ENCODE measurements around the gene C1orf159.

Gene C1orf159

DNA sequence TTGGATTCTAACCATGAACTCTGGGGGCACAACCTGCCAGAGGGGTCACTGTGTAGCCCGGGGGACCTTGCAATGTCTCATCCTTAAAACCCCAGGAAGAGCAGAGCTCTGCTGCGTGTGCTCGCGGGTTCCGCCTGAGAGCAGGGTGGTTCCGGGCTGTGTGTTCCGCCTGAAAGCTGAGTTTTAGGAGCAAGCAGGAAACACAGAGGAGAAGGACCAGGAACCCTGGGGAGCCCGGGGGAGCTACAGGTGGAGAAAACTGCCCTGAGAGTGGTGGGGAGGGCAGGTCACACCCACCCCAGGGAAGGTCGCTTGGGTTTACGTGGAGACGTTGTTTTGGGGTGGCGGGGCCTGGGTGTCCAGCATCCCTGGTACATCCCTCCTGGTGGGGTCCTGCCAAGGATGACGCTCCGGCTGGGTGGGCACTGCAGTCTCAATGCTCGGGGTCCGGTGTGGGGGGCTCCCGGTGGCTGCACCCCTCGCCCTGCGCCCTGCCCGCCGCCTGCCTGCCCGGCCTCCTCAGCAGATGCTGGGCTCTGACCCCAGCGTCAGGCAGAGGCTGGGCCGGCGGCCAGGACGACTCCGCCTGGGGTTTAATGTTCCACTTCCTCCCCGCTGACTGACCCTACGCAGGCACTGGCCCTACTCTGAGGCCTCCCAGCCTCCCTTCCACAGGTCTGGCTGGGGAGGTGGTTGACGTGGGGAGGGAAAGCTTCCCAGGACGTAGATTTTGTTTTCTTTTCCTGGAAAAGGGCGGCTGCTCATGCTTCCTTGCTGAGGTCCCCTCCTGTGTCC is 17.3 kb upstream of the C1orf159 start:
- in situ Hi-C loops (cut with HindIII; ENCODE audit: low sequenced_read_pairs) = no loop called here

DNA sequence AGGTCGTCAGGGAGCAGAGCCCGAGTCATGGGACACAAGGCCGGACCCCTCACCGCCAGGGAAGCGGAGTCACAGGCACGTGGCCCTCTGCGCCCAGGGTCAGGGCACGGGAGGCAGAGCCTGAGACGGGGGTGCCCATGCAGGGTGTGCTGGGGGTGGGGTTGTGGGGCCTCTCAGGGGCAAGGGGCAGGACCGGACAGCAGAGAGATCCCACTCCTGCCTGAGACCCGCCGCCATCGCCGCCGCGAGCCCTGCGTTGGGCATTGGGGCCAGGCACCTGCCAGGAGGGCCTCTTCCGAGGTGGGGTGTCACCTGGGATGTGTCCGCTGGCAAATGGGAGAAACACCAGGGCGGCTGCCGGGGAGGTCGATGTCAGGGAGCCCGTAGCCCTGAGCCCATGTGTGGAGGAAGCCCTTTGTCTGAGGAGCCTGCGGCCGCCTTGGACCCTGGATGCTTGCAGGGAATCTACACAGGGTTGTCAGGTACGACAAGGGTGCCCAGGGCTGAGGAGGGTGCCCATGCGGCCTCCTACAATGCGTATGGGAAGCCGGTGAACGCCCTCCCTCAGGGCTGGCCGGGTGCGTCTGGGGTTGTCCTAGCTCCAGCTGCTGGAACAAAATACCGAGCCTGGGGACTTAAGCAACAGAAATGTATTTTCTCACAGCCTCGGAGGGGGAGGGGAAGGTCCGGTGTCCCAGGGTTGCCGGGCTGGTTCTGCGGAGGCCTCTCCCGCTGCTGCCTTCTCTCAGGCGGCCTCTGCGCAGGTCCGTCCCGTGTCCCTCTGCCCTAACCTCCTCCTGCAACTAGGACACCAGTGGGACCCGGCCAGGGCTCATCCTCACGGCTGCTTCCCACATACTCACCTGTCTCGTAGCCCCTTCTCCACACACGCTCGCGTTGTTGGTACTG is 16.4 kb upstream of the C1orf159 start:
- in situ Hi-C loops (cut with HindIII; ENCODE audit: low sequenced_read_pairs) = no loop called here

GRCh38 chr1:1130206-1131120 is 14.6 kb upstream of the C1orf159 start:
- in situ Hi-C loops (cut with HindIII; ENCODE audit: low sequenced_read_pairs) = no loop called here

DNA sequence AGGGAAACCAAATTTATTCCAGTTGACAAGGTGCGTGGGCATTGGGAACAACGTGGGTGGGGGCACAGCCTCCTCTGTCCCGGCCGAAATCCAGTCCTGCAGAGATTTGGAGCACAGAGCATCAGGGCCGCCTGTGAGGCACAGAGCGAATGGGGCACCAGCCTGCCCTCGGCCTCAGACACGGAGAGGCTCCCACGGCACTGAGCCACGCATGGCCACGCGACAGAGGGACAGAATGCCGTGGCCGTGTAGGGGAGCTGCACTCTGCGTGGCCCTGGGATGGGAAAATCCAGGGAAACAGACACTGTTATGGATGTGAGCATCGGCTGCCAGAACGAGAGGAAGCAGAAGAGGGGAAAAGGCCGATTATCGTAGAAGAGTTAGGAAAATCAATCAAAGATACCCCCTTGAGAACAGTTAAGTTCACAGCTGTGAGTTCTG is 13.5 kb upstream of the C1orf159 start:
- in situ Hi-C loops (cut with HindIII; ENCODE audit: low sequenced_read_pairs) = loop anchor here (5.0 kb wide), 2 partner anchors 43 to 93 kb away; partner anchors contain the start of gene TTLL10

- in situ Hi-C loops (cut with HindIII; ENCODE audit: low sequenced_read_pairs) = loop anchor here (5.0 kb wide), 2 partner anchors 44 to 94 kb away; partner anchors contain the start of gene TTLL10
These were observed 12.7 kb upstream of the C1orf159 start for GRCh38 chr1:1128454-1129139.

DNA sequence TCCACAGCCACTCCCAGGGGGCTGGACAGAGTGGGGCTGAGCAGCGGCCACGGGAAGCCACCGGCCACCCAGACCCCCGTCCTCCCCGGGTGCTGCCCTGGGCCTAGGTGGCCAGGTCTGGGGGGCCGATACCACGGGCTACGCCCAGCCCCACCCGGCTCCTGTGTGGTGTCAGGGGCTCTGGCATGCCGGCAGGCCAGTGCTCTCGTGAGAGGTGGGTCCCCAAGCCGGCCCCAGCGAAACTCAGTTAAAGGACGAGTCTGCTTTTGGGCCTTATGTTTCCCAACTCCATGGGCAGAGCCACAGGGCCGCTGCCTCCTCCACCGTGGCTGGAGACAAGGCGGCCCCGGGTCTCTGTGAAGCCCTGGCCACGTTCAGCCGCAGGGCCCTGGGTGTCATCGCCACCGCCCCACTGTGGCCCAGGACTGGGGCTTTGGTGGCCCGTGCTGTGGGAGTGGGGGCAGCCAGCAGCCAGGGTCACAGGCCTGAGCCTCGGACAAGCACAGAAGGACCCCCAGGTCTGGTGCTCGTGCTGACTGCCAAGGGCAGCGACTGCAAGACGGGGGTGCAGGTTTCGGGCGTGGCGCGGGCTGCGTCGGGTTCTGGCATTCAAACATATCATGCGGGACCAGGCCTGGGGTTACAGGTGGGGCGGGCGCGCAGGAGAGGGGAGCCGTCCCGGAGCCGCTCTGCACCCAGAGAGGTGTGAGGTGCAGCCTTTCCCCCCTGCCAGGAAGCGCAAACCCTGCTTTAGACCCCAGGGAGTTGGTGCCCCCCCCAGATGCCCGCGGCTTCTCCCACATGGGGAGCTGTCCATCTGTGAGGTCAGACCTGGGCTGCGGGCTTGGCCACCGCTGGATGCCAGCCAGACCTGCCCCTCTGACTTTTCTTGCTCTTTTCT is 11.9 kb upstream of the C1orf159 start:
- in situ Hi-C loops (cut with HindIII; ENCODE audit: low sequenced_read_pairs) = loop anchor here (5.0 kb wide), 2 partner anchors 44 to 94 kb away; partner anchors contain the start of gene TTLL10

GRCh38 chr1:1125945-1126344 is 10.1 kb upstream of the C1orf159 start:
- in situ Hi-C loops (cut with HindIII; ENCODE audit: low sequenced_read_pairs) = loop anchor here (5.0 kb wide), 2 partner anchors 46 to 96 kb away; partner anchors contain the start of gene TTLL10

DNA sequence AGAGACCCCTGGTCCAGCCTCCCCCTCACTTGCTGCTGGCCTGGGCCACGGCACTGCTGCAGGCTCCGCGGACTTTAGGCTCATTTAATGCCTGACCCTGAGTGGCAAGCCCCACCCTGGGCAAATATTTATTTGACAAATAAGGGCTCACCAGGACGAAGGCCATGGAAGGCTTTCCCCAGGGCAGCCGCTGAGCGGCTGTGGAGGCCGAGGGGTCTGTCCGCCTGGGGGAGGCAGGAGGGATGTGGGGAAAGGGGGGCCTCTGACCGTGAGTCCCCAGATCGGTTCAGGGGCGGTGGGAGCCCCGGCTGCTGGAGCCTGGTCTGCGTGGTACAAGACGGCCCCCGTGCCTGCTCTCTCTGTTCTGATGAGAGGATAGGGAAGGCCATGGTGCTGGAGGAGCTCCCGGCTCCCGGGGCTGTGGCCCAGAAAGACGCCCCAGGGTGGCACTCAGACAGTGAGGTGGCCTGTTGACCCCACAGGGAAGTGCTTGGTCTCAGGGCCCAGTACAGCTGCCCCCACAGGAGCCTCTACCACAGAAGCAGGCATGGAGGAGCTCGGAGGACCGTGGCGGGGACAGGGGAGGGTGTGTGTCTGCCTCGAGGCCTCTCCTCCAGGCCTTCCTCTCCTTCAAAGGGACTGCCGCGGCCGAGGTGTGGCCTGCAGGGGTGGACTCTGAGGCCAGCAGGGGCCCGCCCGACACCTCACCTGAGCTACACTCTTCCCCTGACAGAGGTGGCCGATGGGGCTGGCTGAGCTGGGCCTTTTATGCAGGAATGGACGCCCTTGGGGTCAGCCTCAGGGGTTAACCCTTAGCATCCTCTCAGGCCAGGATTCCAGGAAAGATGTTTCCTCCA is 9.1 kb upstream of the C1orf159 start:
- in situ Hi-C loops (cut with HindIII; ENCODE audit: low sequenced_read_pairs) = loop anchor here (5.0 kb wide), 2 partner anchors 47 to 97 kb away; partner anchors contain the start of gene TTLL10

DNA sequence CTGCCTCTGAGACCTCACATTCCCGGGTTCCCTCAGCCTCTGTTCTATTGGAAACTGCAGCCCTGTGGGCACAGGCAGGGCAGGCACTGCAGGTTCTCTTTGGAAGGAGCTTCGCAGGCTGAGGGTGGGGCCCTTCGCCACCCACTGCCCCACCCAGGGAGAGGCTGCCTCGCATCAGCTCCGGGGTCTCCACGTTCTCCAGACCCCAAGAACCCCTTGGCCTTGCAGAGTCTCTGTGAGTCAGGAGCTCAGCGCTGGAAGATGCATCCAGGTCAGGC is 8.6 kb upstream of the C1orf159 start:
- in situ Hi-C loops (cut with HindIII; ENCODE audit: low sequenced_read_pairs) = no loop called here

DNA sequence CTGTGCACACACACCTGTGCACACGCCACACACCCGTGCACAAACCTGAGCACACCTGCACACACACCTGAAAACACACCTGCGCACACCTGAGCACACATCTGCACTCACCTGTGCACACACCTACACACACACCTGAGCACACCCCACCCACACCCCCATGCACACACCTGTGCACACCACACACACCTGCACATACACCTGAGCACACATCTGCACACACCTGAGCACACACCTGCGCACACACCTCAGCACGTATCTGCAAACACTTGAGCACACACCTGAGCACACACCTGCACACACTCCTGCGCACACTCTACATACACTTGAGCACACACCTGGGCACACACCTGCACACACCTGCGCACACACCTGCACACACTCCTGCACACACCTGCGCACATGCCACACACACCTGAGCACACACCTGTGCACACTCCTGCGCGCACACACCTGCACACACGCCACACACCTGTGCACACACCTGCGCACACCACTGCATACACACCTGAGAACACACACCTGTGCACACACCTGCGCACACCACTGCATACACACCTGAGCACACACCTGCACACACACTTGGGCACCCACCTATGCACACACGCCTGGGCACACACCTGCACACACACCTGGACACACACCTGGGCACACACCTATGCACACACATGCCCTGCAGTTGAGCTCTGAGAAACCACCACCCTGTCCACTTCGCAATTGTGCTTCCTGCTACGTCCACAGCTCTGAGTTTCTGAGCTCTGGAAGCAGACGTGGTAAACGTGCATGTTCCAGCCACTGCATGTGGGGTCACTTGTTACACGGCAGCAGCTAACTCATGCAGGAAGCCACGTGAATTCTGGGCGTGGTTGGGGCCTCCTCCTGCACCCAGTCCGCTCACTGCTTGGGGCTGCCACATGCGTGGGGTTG is 8.0 kb upstream of the C1orf159 start:
- in situ Hi-C loops (cut with HindIII; ENCODE audit: low sequenced_read_pairs) = no loop called here

DNA sequence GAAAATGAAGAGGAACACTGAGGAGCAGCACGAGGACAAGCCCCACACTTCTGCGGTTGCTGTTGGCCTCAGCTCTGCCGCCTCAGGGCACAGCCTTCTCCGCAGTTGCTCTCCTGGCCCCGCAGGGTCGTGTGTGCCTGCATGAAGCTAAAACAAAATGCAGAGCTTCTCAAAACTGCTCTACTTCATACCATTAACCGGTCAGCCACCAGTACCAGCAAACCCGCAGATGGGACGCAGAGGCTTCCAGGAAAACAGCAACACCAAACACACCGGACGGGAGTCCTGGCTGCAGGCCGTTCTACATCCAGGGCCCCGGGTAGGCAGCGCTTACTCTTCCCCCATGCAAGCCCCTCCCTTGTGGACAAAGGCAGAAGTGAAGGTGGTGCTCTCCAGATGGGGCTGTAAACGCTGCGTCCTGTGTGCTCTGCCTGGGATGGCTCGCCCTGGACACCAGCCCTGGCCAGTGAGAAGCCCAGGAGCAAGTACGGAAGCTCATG is 7.1 kb upstream of the C1orf159 start:
- in situ Hi-C loops (cut with HindIII; ENCODE audit: low sequenced_read_pairs) = no loop called here

GRCh38 chr1:1122078-1122811 is 6.4 kb upstream of the C1orf159 start:
- in situ Hi-C loops (cut with HindIII; ENCODE audit: low sequenced_read_pairs) = no loop called here

GRCh38 chr1:1121611-1122077 is 5.8 kb upstream of the C1orf159 start:
- in situ Hi-C loops (cut with HindIII; ENCODE audit: low sequenced_read_pairs) = no loop called here

DNA sequence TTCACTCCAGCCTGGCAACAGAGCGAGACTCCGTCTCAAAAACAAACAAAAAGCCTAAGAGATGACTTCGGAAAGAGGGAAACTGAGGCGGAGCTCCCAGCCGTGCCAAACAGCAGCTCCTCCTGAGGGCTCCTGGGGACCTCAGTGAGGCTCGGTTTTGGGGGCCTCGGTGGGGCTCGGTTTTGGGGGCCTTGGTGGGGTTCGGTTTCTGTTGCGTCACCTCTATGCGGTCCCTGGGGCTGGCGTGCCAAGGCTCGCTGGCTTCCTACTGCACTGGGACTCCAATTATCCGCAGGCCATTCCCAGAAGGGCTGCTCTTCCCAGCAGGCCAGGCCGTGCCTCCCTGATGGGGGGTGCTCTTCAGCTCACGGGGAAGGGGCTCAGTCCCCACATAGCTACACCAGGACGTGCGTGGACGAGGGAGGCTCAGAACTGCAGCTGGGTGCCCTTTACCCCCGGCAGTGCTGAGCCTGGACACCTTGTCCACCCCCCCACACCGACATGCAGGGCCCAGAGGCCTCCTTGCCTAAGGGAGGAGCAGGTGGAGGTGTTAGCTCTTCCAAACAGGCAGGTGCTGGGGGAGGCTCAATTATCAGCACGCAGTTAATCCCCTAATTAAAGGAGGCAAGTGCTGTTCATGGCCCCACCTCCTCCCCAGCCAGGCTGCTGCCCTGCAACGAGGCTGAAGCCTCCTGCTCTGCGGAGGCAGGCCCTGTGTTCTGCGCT is 5.1 kb upstream of the C1orf159 start:
- in situ Hi-C loops (cut with HindIII; ENCODE audit: low sequenced_read_pairs) = no loop called here

DNA sequence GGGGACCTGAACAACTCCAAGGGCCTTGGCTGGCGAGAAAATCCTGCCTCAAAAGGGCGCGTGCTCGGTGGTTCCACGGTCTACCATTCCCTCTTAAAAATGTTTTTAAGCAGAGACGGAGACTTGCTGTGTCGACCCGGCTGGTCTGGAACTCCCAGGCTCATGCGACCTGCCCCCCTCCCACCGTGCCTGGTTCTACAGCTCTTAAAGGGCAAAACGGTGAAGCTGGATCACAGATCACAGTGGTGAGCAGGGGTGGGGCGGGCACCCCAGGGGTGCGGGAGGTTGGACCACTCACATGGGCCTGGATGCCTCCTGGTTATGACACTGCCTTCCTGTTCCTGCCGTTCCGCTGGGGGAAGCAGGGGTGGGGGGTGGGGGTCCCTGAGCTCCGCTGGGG is 4.2 kb upstream of the C1orf159 start:
- in situ Hi-C loops (cut with HindIII; ENCODE audit: low sequenced_read_pairs) = no loop called here
